GM10847 (cell line): ENCODE measurements around the gene PSMC2.

Source experiments
- POLR2A ChIP-seq: IDR thresholded peaks from 2 replicates; pipeline ENCODE4 v1.6.1; 2011; ENCODE audit not compliant: insufficient read length; ENCODE audit errors: extremely low read depth

Gene PSMC2

DNA sequence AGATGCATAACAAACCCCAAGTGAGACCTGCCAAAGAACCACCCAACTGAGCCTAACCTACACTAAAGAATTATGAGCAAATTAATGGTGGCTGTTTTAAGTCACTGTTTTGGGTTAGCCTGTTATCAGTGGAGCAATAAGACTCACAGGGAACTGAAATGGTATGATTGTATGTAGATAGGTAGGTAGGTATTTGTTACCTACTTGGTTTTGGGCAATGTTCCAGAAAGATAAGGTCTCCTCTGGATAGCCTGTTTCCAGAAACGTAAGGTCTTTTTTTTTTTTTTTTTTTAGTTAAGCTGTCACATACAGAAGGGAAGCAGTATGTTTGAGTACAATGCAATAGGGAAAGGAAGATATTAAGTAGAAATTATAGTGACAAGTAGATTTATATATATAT lies 47.6 kb downstream of the PSMC2 start:
- no peak for TF ChIP-seq POLR2A

DNA sequence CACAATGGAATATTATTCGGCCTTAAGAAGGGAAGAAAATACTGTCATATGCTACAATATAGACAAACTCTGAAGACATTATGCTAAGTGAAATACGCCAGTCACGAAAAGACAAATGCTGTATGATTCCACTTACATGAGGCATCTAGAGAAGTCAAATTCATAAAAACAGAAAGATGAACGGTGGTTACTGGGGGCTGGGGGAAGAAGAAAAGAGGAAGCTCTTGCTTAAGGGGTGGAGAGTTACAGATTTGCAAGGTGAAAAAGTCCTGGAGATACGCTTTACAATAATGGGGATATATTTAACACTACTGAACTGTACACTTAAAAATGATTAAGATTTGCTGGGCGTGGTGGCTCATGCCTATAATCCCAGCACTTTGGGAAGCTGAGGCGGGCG lies 49.0 kb downstream of the PSMC2 start:
- TF ChIP-seq POLR2A, result no peak

DNA sequence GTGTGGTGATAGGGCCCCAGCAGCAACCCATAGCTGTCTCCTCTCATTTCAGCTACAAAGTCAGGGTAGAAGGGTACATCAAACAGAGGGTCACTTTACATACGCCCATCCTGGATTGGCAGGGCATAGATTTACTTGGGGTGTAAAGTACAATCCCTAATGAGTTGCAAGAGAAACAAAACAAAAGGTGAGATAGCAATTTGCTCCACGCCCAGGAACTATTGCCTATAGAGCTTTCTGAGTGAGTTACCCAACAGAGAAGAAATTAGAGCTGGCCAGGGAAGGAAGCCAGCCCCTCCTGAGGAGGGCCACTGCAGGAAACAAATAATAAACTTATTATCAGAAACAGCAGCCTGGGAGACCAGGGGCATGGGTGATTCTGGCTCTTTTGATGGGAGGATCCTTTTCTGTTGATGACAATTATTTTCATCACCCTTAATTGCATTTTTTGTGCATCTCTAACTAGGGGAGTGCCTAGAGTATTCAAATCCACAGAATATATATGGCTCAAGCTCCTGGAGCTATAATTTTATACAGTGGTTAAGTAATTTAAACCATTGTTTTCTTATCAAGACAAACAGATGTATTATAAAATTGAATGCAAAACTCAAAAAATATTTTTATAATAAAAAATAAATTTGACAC lies 51.2 kb downstream of the PSMC2 start:
- no peak for TF ChIP-seq POLR2A

DNA sequence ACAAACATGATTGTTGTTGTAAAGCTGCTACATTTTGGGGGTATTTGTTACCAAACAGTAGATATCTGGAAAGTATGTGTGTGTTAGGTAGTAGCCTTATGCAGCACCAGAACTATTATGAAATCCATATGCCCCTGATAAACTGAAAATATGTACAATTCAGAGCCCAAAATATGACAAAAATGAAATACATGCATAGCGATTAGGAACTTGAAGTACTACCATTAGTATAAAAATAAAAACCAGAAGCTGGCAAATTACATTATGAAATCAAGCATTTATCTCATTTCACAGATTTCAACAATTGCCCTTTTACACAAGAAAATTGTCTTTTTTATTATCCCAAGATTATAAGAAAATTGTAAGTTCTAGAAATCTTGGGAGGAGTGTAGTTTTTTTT lies 64.7 kb downstream of the PSMC2 start:
- TF ChIP-seq POLR2A, result no peak

DNA sequence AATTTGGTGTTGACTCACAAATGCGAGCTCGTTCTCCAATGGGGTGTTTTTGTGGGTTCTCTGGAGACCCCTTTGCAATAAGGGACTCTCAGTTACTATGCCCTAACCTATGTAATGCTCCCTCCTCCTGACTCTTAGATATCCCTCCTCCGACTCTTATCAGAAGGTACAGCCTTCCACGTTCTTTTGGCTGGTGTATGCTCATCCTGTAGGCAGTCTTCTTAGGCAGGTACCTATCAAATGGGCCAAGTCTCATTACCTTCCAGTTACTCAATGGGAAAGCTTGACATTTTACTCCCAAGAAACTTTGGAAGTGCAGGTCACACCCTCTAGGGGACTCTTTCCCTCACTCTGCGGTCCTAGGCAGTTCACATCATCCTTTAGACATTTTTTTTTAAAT lies 66.0 kb downstream of the PSMC2 start:
- TF ChIP-seq POLR2A, result no peak

DNA sequence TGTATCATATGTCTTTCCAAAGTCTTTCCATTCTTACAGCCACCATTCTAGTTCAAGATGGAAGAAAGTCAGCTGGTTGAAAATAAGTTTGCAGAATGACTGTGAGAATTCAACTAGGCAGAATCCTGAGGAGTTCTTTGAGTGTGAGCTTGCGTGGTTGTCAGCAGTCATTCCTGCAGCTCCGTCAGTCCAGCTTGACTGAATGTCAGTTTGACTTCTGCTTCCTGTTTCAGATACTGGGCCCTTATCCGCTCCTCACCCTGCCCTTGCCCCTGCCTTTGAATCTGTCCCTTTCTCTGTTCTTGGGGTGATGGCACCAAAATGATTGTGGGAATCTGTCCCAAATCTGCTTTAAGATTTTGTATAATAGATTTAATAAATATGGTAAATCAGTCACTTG lies 70.8 kb downstream of the PSMC2 start:
- TF ChIP-seq POLR2A, result no peak
